PC-9 (cell line): ENCODE data around the gene EBLN2.

ENCODE experiments used
- EZH2 ChIP-seq: fragments of 200-600 bp; sonication (generic); IDR thresholded peaks from 2 replicates; pipeline ENCODE4 v1.8.0; 2017; ENCODE audit warnings: antibody characterized with exemption, low read depth
- TF ChIP-seq, protein P1 (sequence below): fragments of 200-600 bp; sonication (generic); conservative IDR thresholded peaks from 2 replicates; pipeline ENCODE4 v1.6.1; 2017; ENCODE audit warnings: mixed run types, antibody characterized with exemption, mild to moderate bottlenecking, moderate library complexity

DNA sequence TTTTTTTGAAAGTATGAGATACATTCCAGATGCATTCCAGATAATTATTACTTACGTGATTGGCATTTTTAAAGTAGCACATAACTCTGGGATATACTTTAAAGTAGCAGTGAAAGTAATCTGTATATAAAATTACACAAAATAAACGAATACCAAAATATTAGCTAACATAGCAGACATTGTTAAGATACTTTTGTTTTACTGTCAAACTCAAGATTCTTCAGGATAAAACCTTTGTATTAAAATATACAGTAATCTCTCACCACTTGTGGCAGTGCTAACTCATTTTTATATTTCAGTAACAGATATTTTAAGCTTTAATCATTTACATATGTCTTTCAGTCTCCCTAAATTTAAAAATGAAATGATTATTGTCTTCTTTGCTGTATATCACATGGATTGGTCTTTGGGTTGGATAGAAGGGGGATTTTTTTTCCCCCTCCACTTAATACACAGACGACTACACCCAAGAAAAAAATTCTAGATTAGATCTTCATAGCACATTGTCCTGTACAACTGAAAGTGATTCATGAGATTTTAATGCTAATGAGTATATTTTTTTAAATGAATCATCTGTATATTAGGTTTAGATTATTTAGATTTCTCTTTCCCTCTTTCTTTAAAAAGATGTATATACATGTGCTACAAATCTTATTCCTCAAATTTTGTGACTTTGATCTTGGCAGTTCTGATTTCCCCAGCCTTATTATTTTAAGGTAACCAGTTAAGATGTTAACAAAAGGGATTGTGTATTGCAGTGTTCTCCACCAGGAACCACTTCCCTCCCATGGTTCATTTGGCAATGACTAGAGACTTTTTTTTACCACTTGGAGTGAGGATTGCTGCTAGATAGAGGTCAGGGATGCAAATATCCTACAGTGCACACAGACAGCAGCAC, 24.5 kb upstream of the EBLN2 start:
- TF ChIP-seq, protein P1, sequence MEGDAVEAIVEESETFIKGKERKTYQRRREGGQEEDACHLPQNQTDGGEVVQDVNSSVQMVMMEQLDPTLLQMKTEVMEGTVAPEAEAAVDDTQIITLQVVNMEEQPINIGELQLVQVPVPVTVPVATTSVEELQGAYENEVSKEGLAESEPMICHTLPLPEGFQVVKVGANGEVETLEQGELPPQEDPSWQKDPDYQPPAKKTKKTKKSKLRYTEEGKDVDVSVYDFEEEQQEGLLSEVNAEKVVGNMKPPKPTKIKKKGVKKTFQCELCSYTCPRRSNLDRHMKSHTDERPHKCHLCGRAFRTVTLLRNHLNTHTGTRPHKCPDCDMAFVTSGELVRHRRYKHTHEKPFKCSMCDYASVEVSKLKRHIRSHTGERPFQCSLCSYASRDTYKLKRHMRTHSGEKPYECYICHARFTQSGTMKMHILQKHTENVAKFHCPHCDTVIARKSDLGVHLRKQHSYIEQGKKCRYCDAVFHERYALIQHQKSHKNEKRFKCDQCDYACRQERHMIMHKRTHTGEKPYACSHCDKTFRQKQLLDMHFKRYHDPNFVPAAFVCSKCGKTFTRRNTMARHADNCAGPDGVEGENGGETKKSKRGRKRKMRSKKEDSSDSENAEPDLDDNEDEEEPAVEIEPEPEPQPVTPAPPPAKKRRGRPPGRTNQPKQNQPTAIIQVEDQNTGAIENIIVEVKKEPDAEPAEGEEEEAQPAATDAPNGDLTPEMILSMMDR, result no peak
- no peak for TF ChIP-seq EZH2
